Adrenal gland (tissue), 12 donors: Measurements from ENCODE around the gene GKN2. TPM values are rescaled to one million over a fixed set of nuclear protein-coding genes. Genes with fewer than 3 reads are reported as not detected.
"Not testable (repeated sequence)": the region's sequence is repeated elsewhere in the genome, so short reads cannot be mapped to it uniquely, and the experiment has no call there.

Experiments used
- DNase-seq, 7 donors: peaks; one replicate each; pipeline ENCODE4 v3.0.0-alpha.2; 2019 to 2020
- H3K27ac ChIP-seq, 5 donors: fragments of 200-600 bp; sonication (generic) in 4 of 5; 1 replicate in 3 of 5; 2 replicates in 2 of 5; pipeline versions ENCODE4 v1.5.1 to v1.8.0; 2016 to 2020; ENCODE audit warnings: mild to moderate bottlenecking in 1 of 5
- H3K27me3 ChIP-seq: fragments of 200-600 bp; 2 replicates; pipeline ENCODE4 v1.8.0; 2021
- H3K36me3 ChIP-seq, 2 donors: fragments of 200-600 bp; replicated peaks in 1 of 2; 1 replicate in 1 of 2; 2 replicates in 1 of 2; pipeline versions ENCODE4 v1.5.1 to v1.8.0; 2018 to 2022
- H3K4me1 ChIP-seq, 2 donors: fragments of 200-600 bp; replicated peaks in 1 of 2; 1 replicate in 1 of 2; 2 replicates in 1 of 2; pipeline versions ENCODE4 v1.5.1 to v1.8.0; 2018 to 2021
- H3K4me3 ChIP-seq, 4 donors: fragments of 200-600 bp; sonication (generic) in 3 of 4; one replicate each; pipeline ENCODE4 v1.5.1; 2016 to 2018
- H3K9me3 ChIP-seq, 3 donors: fragments of 200-600 bp; sonication (generic) in 1 of 3; replicated peaks in 1 of 3; 1 replicate in 2 of 3; 2 replicates in 1 of 3; pipeline versions ENCODE4 v1.5.1 to v1.8.0; 2016 to 2021
- CTCF ChIP-seq, 6 experiments: fragments of 450-650 bp in 4 of 6; fragments of 200-600 bp in 2 of 6; sonication (generic) in 1 of 6; IDR thresholded peaks; 1 replicate in 5 of 6; 2 replicates in 1 of 6; pipeline versions ENCODE4 v1.5.1 to v1.8.0; 2016 to 2021; ENCODE audit warnings: antibody characterized with exemption in 6 of 6, mild to moderate bottlenecking in 2 of 6, moderate library complexity in 1 of 6
- POLR2A ChIP-seq, 2 donors: fragments of 450-650 bp; IDR thresholded peaks; one replicate each; pipeline ENCODE4 v1.6.1; 2017; ENCODE audit warnings: antibody characterized with exemption in 2 of 2, mild to moderate bottlenecking in 2 of 2, moderate library complexity in 1 of 2
- WGBS, 4 donors: extraction: QIAGEN DNeasy Blood & Tissue Kit in 2 of 4; methylation state at CpG; one replicate each; pipeline versions ENCODE4 v1.1.5 to v1.1.7; 2013 to 2017; 5-methylcytosine and 5-hydroxymethylcytosine counted together
- intact Hi-C, 2 donors: fragments of 100-400 bp; cut with DNase I; formaldehyde crosslinking; loops; one replicate each; pipeline versions ENCODE4 v1.14.1 to v1.15.0; 2022 to 2023
- polyA plus RNA-seq, 3 donors: library from polyadenylated mRNA; stranded (reverse); fragments of 200-250 nt in 2 of 3; fragments of 350-450 nt in 1 of 3; fragmentation: Illumina TruSeq in 1 of 3; extraction: RNeasy Lipid Tissue Mini Kit (QIAGEN cat#74804) in 1 of 3; gene quantifications; one replicate each; pipeline ENCODE4 v1.2.3, GENCODE V29; 2013 to 2014
- total RNA-seq, 9 donors: library from RNA; depleted of rRNA in 4 of 9; stranded (reverse); fragments of >200 nt in 4 of 9; fragments of 120-200 nt in 1 of 9; fragmentation: NEBNext Ultra II Directional in 1 of 9; extraction: Animal tissue kit (Norgen Biotek cat#: 25700) in 1 of 9; gene quantifications; one replicate each; pipeline versions ENCODE4 v1.1.0 to v1.2.4, GENCODE V29; 2013 to 2023
- donor health status: healthy with polysubstance abuse.
- donor health status: Bipolar disorder and iron deficiency.
- donor health status: DM: yes; HTN: yes; CAD: no.
- donor health status: DM: no; HTN: no; CAD: no.
- donor health status: DM: no; HTN: no; CAD: no.
- donor health status: DM: yes; HTN: yes; CAD: no.

The GKN2 gene
- total and polyA plus RNA-seq, 12 donors: 0.27 to 0.31 TPM; not detected in 10

GRCh38 chr2:68964282-68964681 lies 11.6 kb upstream of the GKN2 start:
- intact Hi-C loops: no loop called here
- no peaks in the 10 kb centered on the region for H3K27me3 ChIP-seq
- no peak overlapping the region for H3K4me3 ChIP-seq
- no peak overlapping the region for H3K27ac ChIP-seq
- no peaks in the 10 kb centered on the region for H3K4me1 ChIP-seq
- no peak for TF ChIP-seq CTCF (IDR thresholded peaks at IDR 0.05)
- TF ChIP-seq POLR2A (IDR thresholded peaks at IDR 0.05): no peak
- no peaks in the 10 kb centered on the region for H3K9me3 ChIP-seq
- no peaks in the 10 kb centered on the region for H3K36me3 ChIP-seq
- no peak for DNase-seq

- no peaks in the 10 kb centered on the region for H3K27me3 ChIP-seq
- WGBS, 4 donors: 78 to 80% (median 80%) methylated on average over 4 of the region's 4 CpGs
- no peak overlapping the region for H3K27ac ChIP-seq
- no peak for DNase-seq
- H3K9me3 ChIP-seq: no peaks in the 10 kb centered on the region
- H3K4me1 ChIP-seq: no peaks in the 10 kb centered on the region
- no peak overlapping the region for H3K4me3 ChIP-seq
- TF ChIP-seq POLR2A (IDR thresholded peaks at IDR 0.05) (no peak), CTCF (IDR thresholded peaks at IDR 0.05) (no peak)
- H3K36me3 ChIP-seq: no peaks in the 10 kb centered on the region
- intact Hi-C loops: no loop called here
Observed at GRCh38 chr2:68961380-68961779, 8.7 kb upstream of the GKN2 start.

GRCh38 chr2:68959001-68959400 lies 6.3 kb upstream of the GKN2 start:
- intact Hi-C loops: no loop called here
- no peaks in the 10 kb centered on the region for H3K27me3 ChIP-seq
- TF ChIP-seq CTCF (IDR thresholded peaks at IDR 0.05): no peak
- no peak for TF ChIP-seq POLR2A (IDR thresholded peaks at IDR 0.05)
- no peaks in the 10 kb centered on the region for H3K4me1 ChIP-seq
- H3K9me3 ChIP-seq: no peaks in the 10 kb centered on the region
- no peak overlapping the region for H3K27ac ChIP-seq
- no peak for DNase-seq
- no peak overlapping the region for H3K4me3 ChIP-seq
- 84 to 96% (median 93%) methylated on average over 1 of the region's 1 CpG for WGBS, 4 donors
- no peaks in the 10 kb centered on the region for H3K36me3 ChIP-seq

GRCh38 chr2:68955432-68955831 lies 2.7 kb upstream of the GKN2 start:
- DNase-seq, H3K27ac ChIP-seq, H3K9me3 ChIP-seq, intact Hi-C loops, H3K4me3 ChIP-seq, H3K27me3 ChIP-seq, H3K4me1 ChIP-seq, H3K36me3 ChIP-seq: not testable (repeated sequence)
- WGBS, 4 donors: 95 to 98% (median 96%) methylated on average over 5 of the region's 5 CpGs

- no peak for TF ChIP-seq POLR2A (IDR thresholded peaks at IDR 0.05)
- H3K27ac ChIP-seq: no peak overlapping the region
- no peak overlapping the region for H3K4me3 ChIP-seq
- H3K9me3 ChIP-seq: no peaks in the 10 kb centered on the region
- no peak for DNase-seq
- no peaks in the 10 kb centered on the region for H3K36me3 ChIP-seq
- intact Hi-C loops: no loop called here
- 72 to 83% (median 77%) methylated on average over 4 of the region's 4 CpGs for WGBS, 4 donors
- no peaks in the 10 kb centered on the region for H3K27me3 ChIP-seq
- H3K4me1 ChIP-seq: no peaks in the 10 kb centered on the region
Observed at GRCh38 chr2:68951899-68952298, 794 bp downstream of the GKN2 start.
